GM18519 (cell line): Measurements from ENCODE around the gene ZBTB44.

Experiments used
- ATAC-seq: cut with Tn5 transposase; IDR thresholded peaks from one replicate; pipeline ENCODE4 v1.9.1; 2021; ENCODE audit warnings: mild to moderate bottlenecking, moderate library complexity; ENCODE audit not compliant: unreplicated experiment, low FRiP score

Gene ZBTB44

DNA sequence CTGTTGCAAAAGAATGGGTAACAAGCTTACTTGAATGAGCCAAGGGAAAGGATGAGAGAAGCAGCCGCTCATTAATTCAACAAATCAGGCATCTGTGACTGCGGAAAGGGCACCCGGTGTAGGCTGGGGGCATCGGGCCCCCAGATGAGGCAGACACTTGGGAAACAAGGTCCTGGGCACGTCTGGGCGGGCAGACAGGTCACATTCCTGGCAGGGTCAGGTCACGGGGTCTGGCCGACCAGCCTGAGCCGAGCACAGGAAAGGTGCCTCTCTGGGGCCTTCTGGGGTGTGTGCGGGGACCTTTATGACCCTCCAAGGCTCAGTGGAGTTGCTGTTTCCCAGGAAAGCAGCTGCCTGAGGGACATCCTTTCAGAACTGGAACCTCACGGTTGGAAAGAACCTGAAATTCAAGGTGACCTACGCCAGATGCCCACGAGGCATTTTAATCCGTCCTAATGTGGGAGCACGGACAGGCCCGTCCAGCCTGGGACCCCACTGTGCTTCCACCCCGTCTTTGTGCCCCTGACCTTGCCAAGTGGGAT, 98.1 kb downstream of the ZBTB44 start:
- no peak for ATAC-seq

DNA sequence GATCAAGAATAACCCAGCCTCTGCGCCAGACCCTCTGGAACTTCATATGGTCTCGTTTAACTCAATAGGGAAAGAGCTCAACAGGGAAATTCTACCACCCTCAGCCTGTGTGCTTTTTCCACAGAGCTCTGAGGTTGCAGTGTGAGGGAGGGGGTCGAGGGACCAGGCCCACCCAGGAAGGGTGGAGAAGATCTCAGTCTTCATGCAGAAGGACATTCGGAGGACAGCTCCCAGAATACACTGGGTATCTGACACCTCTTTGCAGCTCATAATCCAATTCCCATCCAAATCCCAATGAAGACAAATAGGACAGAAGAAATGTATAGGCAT, 98.5 kb downstream of the ZBTB44 start:
- ATAC-seq = no peak

DNA sequence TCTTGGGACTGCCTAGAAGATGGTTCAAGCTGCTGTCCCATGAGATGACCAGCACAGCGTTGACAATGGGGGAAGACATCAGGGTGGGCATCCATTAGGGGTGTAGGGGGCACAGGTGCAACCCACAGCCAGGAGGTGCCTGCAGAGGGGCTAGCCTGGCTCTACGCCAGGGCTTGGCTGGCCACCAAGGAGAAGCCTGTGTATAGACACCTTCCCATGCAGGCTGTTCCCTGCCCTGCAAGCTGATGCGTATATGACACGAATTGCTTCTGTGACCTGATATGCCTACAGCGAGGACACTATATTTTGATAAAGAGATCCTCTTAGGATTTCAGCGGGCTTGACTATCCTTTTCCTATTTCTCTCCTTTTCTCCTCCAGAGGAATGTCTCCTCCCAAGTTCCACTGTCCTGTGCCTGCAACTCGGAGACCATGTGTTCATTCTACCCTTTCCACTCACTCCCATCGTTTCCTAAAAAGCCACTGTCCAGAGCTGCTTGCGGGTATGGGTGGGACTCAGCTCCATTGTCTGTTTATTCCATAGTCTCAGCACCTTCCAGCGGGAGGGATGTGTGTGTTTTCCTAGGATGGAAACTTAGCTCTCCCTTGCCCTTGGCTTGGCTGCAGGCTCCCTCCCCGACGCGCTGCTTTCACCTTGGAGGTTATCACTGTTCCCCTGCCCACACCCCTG, 99.0 kb downstream of the ZBTB44 start:
- no peak for ATAC-seq

- no peak for ATAC-seq
Observed at GRCh38 chr11:130214861-130215530, 99.7 kb downstream of the ZBTB44 start.

DNA sequence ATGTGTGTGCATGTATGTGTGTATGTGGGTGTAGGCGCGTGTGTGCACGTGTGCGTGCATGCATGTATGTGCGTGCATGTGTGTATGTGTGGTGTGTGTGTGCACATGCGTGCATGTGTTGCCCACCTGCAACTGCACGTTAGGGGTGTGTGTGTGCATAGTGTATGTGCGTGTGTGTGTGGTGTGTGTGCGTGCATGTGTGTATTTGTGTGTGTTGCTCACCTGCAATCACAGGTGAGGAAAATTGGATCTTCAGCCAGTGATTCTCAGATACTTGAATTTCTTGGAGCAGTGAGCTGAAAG, 100.8 kb downstream of the ZBTB44 start:
- ATAC-seq = no peak

DNA sequence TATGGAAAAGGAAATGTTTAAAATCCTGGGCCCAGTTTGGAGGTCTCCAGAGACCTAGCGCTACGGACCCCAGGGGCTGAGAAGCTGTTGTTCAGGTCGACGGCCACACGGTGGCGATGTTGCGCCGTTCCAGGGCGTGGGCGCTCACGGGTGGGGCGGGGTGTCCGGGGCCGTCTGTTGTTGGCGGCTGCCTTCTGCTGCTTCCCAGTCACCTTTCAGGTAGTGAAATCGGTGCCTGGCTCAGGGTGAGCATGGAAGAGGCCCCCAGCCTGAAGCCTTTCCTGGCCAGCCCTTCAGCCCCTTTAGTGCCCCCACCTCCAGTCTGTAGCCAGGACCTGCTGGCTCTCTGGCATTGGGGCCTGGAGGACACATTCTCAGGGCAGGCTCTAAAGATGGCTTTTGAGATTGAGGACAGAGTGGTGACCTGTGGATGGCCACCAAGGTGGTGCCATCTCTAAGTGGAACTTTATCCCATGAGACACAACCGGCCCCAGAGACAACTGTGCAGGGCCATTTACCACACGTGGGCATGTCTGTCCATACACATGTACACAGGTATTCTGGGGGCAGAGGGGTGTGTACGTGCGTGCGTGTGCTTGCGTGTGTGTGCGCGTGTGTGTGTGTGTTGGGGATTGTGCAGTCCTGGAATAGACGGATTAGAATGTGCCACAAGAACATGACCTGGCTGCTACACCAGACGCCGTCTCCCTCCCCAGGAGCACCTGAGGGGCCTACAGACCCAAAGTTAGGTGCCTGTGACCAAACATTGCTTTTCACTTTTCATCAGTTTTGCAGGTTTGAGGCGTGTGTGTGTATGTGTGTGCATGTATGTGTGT, 101.4 kb downstream of the ZBTB44 start:
- peak; percentile 50 for ATAC-seq

DNA sequence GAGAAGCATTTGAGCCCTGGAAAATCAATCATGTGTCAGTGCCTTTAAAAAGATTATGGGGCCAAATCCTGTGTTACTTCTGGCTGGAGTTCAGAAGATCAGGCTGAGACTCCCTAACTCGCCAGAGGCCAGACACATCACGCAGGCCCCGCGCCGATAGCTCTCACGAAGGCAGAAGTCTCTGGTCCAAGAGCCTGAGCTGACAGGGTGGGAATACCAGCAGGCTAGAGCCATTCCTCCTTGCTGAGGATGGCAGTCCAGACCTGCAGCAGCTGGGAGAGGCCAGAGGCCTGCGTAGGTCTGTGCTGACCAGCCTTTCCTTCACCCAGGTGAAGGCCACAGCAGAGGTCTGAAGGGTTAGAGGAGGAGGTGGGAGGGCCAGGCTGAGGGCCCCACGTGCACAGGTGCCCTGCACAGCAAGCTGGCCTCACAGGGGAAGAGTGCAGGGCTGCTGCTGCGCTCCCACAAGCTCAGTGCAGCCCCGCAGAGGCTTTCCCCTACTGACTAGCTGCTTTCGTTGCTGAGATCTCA, 102.2 kb downstream of the ZBTB44 start:
- no peak for ATAC-seq

DNA sequence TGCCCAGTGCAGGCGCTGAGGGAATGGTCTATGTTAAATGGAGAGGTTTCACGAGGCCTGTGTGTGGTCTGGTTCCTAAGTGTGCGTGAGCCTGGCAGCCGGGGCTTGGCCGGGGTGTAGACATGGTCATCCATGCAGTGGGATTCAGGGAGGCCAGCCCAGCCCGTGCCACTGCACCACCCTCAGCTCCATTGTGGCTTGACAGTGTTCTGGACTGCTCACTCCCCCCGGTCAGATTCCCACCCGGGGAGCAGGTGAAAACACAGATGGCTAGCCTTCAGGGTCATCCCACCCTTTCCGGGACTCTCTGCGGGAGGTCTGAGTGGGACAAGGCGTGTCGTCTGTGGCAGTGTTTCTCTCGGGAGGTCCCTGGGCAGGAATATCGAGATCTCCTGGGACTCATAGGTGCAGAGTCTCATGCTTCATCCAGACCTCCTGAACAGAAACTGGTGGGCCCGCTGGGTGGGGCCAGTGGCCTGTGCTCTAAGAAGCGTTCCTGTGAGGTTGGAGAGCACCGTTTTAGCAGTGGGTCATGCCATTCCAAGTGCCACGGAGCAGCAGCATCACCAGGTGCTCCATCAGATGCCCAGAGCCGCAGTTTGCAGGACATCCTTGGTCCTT, 102.8 kb downstream of the ZBTB44 start:
- ATAC-seq = no peak

DNA sequence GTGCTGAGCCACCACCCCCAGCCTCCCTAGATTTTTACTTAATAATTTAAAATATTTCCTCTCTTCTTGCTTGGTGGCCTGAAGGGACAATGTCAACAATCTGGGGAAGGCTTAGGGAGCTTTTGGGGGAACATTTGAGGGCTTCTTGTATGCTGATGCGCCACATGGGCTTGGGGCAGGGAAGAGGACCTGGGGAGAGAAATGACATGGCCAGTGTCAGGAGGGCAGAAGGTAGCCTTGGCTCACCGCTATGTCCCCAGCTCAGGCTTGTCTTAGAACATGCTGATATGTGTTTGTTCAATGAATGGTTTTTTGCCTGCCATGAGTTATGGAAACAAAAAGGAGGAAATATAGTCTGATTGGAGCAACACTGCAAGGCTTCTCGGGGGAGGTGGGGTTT, 103.6 kb downstream of the ZBTB44 start:
- no peak for ATAC-seq

GRCh38 chr11:130209954-130210854, 104.5 kb downstream of the ZBTB44 start:
- ATAC-seq = no peak

DNA sequence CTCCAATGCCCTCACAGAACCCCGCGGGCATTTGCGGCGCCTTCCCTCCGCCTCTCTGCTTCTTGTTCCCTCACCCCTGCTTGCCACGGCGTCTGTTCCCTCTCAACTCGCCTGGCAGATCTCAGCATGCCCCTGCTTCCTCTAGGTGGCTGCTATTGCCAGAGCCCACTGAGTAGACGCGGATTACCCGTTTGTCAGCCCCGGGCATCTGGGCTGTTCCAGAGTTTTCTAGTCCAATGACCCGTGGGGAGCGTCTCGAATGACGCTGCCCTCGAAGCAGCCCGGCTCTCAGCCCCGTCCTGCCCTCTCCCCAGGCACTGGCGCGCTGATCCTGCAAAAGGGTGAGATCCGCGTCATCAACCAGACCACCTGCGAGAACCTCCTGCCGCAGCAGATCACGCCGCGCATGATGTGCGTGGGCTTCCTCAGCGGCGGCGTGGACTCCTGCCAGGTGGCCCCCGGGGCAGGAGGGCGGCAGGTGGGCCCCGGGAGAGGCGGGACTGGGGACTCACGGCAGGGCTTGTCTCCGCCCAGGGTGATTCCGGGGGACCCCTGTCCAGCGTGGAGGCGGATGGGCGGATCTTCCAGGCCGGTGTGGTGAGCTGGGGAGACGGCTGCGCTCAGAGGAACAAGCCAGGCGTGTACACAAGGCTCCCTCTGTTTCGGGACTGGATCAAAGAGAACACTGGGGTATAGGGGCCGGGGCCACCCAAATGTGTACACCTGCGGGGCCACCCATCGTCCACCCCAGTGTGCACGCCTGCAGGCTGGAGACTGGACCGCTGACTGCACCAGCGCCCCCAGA, 105.4 kb downstream of the ZBTB44 start:
- ATAC-seq = no peak

- ATAC-seq = no peak
Observed at GRCh38 chr11:130208241-130209127, 106.2 kb downstream of the ZBTB44 start.

- no peak for ATAC-seq
Observed at GRCh38 chr11:130206141-130206540, 108.6 kb downstream of the ZBTB44 start.

DNA sequence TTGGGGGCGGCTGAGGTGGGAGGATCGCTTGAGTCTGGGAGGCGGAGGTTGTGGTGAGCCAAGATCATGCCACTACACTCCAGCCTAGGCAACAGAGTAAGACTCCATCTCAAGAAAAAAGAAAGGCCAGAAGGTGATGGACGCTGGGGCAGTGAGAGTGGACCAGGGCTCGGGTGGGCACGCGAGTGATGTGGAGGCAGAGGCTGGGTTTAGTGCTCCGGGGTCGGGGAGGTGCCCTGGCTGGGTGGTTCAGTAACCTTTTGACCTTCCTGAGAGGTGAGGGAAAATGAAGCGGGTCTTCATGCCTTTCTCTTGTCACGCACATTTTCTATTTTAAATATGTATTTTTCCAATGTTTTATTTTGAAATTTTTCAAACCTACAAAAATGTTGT, 110.0 kb downstream of the ZBTB44 start:
- no peak for ATAC-seq

DNA sequence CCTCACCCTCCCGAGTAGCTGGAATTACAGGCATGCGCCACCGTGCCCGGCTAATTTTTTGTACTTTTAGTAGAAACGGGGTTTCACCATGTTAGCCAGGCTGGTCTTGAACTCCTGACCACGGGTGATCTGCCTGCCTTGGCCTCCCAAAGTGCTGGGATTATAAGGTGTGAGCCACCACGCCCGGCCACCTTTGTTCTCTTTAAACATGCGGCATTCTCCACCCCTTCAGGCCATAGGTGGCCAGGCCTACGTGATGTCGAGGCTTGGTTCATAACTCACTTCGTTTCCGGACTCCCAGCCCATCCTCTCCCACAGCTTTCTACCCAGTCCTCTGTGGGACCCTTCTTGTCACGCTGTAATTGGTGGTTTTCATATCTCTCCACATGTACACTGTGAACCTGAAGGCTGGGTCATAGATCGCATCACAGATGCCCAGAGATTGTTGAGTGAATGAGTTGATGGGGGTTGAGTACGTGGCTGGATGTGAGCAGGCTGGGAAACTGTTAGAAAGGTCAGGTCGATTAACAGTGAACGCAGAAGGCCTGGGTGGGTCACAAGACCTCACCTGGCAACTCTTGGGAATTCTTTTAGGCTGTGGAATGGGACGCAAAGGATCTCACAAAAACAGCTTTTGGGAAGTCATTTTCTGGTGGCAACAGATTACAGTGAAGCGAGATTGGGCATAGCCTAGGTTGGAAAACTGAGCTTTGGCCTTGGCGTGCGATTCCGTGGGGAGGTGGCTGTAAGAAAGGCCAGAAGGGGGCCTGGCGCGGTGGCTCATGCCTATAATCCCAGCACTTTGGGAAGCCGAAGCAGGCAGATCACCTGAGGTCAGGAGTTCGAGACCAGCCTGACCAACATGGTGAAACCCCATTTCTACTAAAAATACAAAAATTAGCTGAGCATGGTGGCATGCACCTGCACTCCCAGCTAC, 110.7 kb downstream of the ZBTB44 start:
- ATAC-seq = no peak

GRCh38 chr11:130202818-130203689, 111.7 kb downstream of the ZBTB44 start:
- no peak for ATAC-seq
